HepG2 (cell line): ENCODE data around the gene PLEKHG4B. TPM values are rescaled to one million over a fixed set of nuclear protein-coding genes. Genes with fewer than 3 reads are reported as not detected.
"Not testable (repeated sequence)": the region's sequence is repeated elsewhere in the genome, so short reads cannot be mapped to it uniquely, and the experiment has no call there.

ENCODE experiments used
- ATAC-seq: fragments of 200-7000 bp; cut with Tn5 transposase; 3 replicates; pipeline ENCODE4 v1.9.1; 2020; ENCODE audit warnings: mild to moderate bottlenecking, moderate library complexity
- BruUV-seq: library from RNA; stranded (reverse); fragments of 400-500 nt; replicated peaks from 2 replicates; lab custom pipeline; 2021; lab: Mats Ljungman, UMichigan
- CTCF ChIA-PET: fragments of 300-600 bp; formaldehyde crosslinking; extraction: SDS; loops from one replicate; lab custom pipeline; 2021; ENCODE audit warnings: low total read pairs, inconsistent platforms, low intra/inter-chr PET ratio; lab: Yijun Ruan, JAX
- POLR2A ChIA-PET: fragments of 350-600 bp; sonication (Branson Sonifier 250); formaldehyde crosslinking; loops from one replicate; lab custom pipeline; 2020; ENCODE audit warnings: antibody characterized with exemption, inconsistent platforms; lab: Yijun Ruan, JAX
- DNase-seq: peaks from one replicate; pipeline ENCODE4 v3.0.0-alpha.2; 2015; ENCODE audit warnings: low spot score
- FAIRE-seq: peaks from 3 replicates; lab custom pipeline; 2011; peaks lifted over from hg19 to GRCh38; lab: Jason Lieb, UNC
- H2AFZ ChIP-seq: one replicate; pipeline ENCODE4 v1.6.1; 2011; ENCODE audit warnings: low read length, inconsistent platforms
- H3K27ac ChIP-seq: fragments of 300-600 bp; 3 replicates; pipeline ENCODE4 v1.8.0; 2011; ENCODE audit warnings: mixed run types, mild to moderate bottlenecking, mixed read lengths, low read length, inconsistent platforms; ENCODE audit not compliant: insufficient read depth; ENCODE audit errors: extremely low read length
- H3K27me3 ChIP-seq, 2 experiments: fragments of 200-600 bp in 1 of 2; 2 replicates in 1 of 2; 3 replicates in 1 of 2; pipeline versions ENCODE4 v1.6.0 to v1.8.0; 2011; ENCODE audit warnings: low read length in 2 of 2, mild to moderate bottlenecking in 2 of 2, moderate library complexity in 2 of 2, inconsistent platforms in 1 of 2; ENCODE audit not compliant: insufficient read depth in 2 of 2, control insufficient read depth in 1 of 2
- H3K36me3 ChIP-seq, 2 experiments: fragments of 200-600 bp in 1 of 2; replicated peaks in 1 of 2; 2 replicates in 1 of 2; 3 replicates in 1 of 2; pipeline versions ENCODE4 v1.5.1 to v1.8.0; 2011; ENCODE audit warnings: low read length in 2 of 2, inconsistent platforms in 1 of 2; ENCODE audit not compliant: insufficient read depth in 2 of 2, control insufficient read depth in 1 of 2
- H3K4me1 ChIP-seq: 2 replicates; pipeline ENCODE4 v1.5.1; 2012; ENCODE audit warnings: low read length, inconsistent platforms; ENCODE audit not compliant: insufficient read depth
- H3K4me2 ChIP-seq: 2 replicates; pipeline ENCODE4 v1.6.0; 2011; ENCODE audit warnings: low read depth, low read length, inconsistent platforms
- H3K4me3 ChIP-seq, 3 experiments: fragments of 200-600 bp in 1 of 3; sonication (generic), shearing (Covaris generic) in 1 of 3; replicated peaks in 1 of 3; 2 replicates each; pipeline ENCODE4 v1.5.1; 2011 to 2016; ENCODE audit warnings: low read length in 3 of 3, inconsistent platforms in 2 of 3, low read depth in 2 of 3, mild to moderate bottlenecking in 2 of 3, control low read depth in 1 of 3, mixed read lengths in 1 of 3; ENCODE audit not compliant: insufficient read depth in 1 of 3
- H3K79me2 ChIP-seq: one replicate; pipeline ENCODE4 v1.6.1; 2011; ENCODE audit warnings: low read length, inconsistent platforms; ENCODE audit not compliant: insufficient read depth
- H3K9ac ChIP-seq: 2 replicates; pipeline ENCODE4 v1.6.0; 2011; ENCODE audit warnings: mild to moderate bottlenecking, low read depth, low read length, inconsistent platforms; ENCODE audit not compliant: insufficient read depth
- H3K9me3 ChIP-seq: 2 replicates; pipeline ENCODE4 v1.5.1; 2012; ENCODE audit warnings: mild to moderate bottlenecking, low read length
- H4K20me1 ChIP-seq: 2 replicates; pipeline ENCODE4 v1.6.0; 2011; ENCODE audit warnings: inconsistent platforms, mild to moderate bottlenecking, low read length, moderate library complexity; ENCODE audit not compliant: insufficient read depth
- CCAR2 ChIP-seq: fragments of 200-400 bp; formaldehyde crosslinking; optimal IDR thresholded peaks from 2 replicates; pipeline ENCODE3; 2018; ENCODE audit warnings: low read depth, mild to moderate bottlenecking, low read length, moderate library complexity
- EP300 ChIP-seq, 3 experiments: sonication (generic) in 1 of 3; formaldehyde crosslinking in 1 of 3; IDR thresholded peaks; 2 replicates each; pipeline versions ENCODE4 v1.5.1 to v1.6.1; 2011 to 2020; ENCODE audit warnings: low read depth in 2 of 3, low read length in 2 of 3, borderline replicate concordance in 1 of 3, improper control_type of control experiment in 1 of 3, mild to moderate bottlenecking in 1 of 3, missing genetic modification reagents in 1 of 3, moderate library complexity in 1 of 3
- GRHL1 ChIP-seq: sonication (generic); formaldehyde crosslinking; conservative IDR thresholded peaks from 2 replicates; pipeline ENCODE4 v1.8.0; 2022; ENCODE audit warnings: missing genetic modification reagents
- MTA1 ChIP-seq: sonication (generic); formaldehyde crosslinking; IDR thresholded peaks from 2 replicates; pipeline ENCODE4 v1.4.0; 2020; ENCODE audit warnings: missing genetic modification reagents, mild to moderate bottlenecking, borderline replicate concordance
- ZSCAN5A ChIP-seq: sonication (generic); formaldehyde crosslinking; IDR thresholded peaks from 2 replicates; pipeline ENCODE4 v1.8.0; 2022; ENCODE audit warnings: mild to moderate bottlenecking, missing genetic modification reagents, borderline replicate concordance
- WGBS: methylation state at CpG from one replicate; pipeline ENCODE4 v1.1.6; 2017; ENCODE audit warnings: low lambda C conversion rate; 5-methylcytosine and 5-hydroxymethylcytosine counted together
- in situ Hi-C: cut with HindIII; loops from 2 replicates; pipeline ENCODE4 v1.10.0; 2017; ENCODE audit warnings: low pct_unique_long_range_greater_than_20kb; ENCODE audit not compliant: extremely low pct_ligation_motif_present
- intact Hi-C: fragments of 100-400 bp; cut with micrococcal nuclease; formaldehyde crosslinking; loops from one replicate; pipeline ENCODE4 v1.10.0; 2022; ENCODE audit not compliant: unreplicated experiment
- polyA plus RNA-seq, 8 experiments: library from polyadenylated mRNA; depleted of rRNA in 3 of 8; stranded (reverse) in 7 of 8; unstranded in 1 of 8; fragments of >200 nt; fragmentation: Illumina TruSeq in 4 of 8; extraction: Trizol in 4 of 8; gene quantifications; 2 replicates each; pipeline versions ENCODE4 v1.2.1 to v1.2.3, GENCODE V29; 2011 to 2016; ENCODE audit warnings: low read depth in 4 of 8, missing spikeins in 1 of 8, mixed read lengths in 1 of 8; ENCODE audit not compliant: insufficient read depth in 1 of 8
- total RNA-seq, 5 experiments: library from RNA; depleted of rRNA; stranded (reverse); fragments of >200 nt; fragmentation: Illumina TruSeq; extraction: Trizol; gene quantifications; 2 replicates each; pipeline ENCODE4 v1.2.3, GENCODE V29; 2016; ENCODE audit warnings: low read depth in 1 of 5
- TF ChIP-seq, protein P1 (sequence below): sonication (generic); formaldehyde crosslinking; IDR thresholded peaks from 2 replicates; pipeline ENCODE4 v1.5.1; 2020; ENCODE audit warnings: mild to moderate bottlenecking, missing genetic modification reagents, moderate library complexity

The PLEKHG4B gene
- total and polyA plus RNA-seq, 2 of the 13 experiments (the other 11 are each of a cell fraction or from before 2014, with no cell fraction given), result 0.09 TPM; not detected in 1

DNA sequence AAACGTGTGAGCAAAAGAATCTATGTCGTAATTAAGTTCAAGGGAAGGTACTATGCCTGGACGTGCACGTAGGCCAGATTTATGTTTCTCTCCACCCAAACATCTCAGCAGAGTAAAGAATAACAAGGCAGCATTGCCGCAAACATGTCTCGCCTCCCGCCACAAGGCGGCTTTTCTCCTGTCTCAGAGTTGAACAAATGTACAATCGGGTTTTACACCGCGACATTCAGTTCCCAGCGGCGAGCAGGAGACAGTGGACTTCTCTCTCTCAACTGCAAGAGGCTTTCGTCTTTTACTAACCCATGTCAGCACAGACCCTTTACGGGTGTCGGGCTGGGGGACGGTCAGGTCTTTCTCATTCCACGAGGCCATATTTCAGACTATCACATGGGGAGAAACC is 105.1 kb downstream of the PLEKHG4B start:
- 50% methylated on average over 17 of the region's 18 CpGs for WGBS
- DNase-seq, FAIRE-seq: not testable (repeated sequence)

GRCh38 chr5:197892-198489 is 106.0 kb downstream of the PLEKHG4B start:
- intact Hi-C loops, result no loop called here
- CTCF ChIA-PET, result no interaction called here
- Histone ChIP-seq H3K9me3 (no peaks in the 10 kb centered on the region), H3K79me2 (no peaks in the 10 kb centered on the region), H3K4me1 (no peaks in the 10 kb centered on the region), H3K36me3 (0 out of 5 replicates have a peak, but pooled peaks cover 0 to 3% of the 10 kb centered on the region in 2 experiments), H3K4me3 (no peak overlapping the region), H3K9ac (no peak overlapping the region), H3K27ac (no peak overlapping the region), H4K20me1 (no peaks in the 10 kb centered on the region; the same call in 1 of the 2 replicates), H3K27me3 (no peaks in the 10 kb centered on the region), H3K4me2 (no peak overlapping the region), H2AFZ (no peak overlapping the region)
- WGBS, result 94% methylated on average over 10 of the region's 12 CpGs
- FAIRE-seq (no peak), ATAC-seq (no peak; the same call in 2 of the 3 replicates), DNase-seq (no peak)
- in situ Hi-C loops, result no loop called here
- BruUV-seq, result no TSS peak
- POLR2A ChIA-PET, result no interaction called here
- no peak for TF ChIP-seq CCAR2
- TF ChIP-seq GRHL1 (CRISPR knock-in tag), result no peak
- TF ChIP-seq MTA1 (CRISPR knock-in tag), result no peak
- TF ChIP-seq, protein P1, sequence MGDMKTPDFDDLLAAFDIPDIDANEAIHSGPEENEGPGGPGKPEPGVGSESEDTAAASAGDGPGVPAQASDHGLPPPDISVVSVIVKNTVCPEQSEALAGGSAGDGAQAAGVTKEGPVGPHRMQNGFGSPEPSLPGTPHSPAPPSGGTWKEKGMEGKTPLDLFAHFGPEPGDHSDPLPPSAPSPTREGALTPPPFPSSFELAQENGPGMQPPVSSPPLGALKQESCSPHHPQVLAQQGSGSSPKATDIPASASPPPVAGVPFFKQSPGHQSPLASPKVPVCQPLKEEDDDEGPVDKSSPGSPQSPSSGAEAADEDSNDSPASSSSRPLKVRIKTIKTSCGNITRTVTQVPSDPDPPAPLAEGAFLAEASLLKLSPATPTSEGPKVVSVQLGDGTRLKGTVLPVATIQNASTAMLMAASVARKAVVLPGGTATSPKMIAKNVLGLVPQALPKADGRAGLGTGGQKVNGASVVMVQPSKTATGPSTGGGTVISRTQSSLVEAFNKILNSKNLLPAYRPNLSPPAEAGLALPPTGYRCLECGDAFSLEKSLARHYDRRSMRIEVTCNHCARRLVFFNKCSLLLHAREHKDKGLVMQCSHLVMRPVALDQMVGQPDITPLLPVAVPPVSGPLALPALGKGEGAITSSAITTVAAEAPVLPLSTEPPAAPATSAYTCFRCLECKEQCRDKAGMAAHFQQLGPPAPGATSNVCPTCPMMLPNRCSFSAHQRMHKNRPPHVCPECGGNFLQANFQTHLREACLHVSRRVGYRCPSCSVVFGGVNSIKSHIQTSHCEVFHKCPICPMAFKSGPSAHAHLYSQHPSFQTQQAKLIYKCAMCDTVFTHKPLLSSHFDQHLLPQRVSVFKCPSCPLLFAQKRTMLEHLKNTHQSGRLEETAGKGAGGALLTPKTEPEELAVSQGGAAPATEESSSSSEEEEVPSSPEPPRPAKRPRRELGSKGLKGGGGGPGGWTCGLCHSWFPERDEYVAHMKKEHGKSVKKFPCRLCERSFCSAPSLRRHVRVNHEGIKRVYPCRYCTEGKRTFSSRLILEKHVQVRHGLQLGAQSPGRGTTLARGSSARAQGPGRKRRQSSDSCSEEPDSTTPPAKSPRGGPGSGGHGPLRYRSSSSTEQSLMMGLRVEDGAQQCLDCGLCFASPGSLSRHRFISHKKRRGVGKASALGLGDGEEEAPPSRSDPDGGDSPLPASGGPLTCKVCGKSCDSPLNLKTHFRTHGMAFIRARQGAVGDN, result no peak
- TF ChIP-seq EP300 (IDR thresholded peaks at IDR 0.05; ENCODE audit: low read depth in 2 of 2, low read length in 2 of 2), result no peak
- no peak for TF ChIP-seq EP300 (CRISPR knock-in tag; IDR thresholded peaks at IDR 0.05; ENCODE audit: borderline replicate concordance)
- no peak for TF ChIP-seq ZSCAN5A (CRISPR knock-in tag)

More for the DNA sequence above, 105.1 kb downstream of the PLEKHG4B start:
- H3K4me2 ChIP-seq, H3K36me3 ChIP-seq, H3K4me3 ChIP-seq, POLR2A ChIA-PET, H4K20me1 ChIP-seq, H3K9ac ChIP-seq, ATAC-seq, H3K4me1 ChIP-seq, CTCF ChIA-PET, H3K79me2 ChIP-seq, intact Hi-C loops, BruUV-seq, H3K27me3 ChIP-seq, in situ Hi-C loops, H2AFZ ChIP-seq, H3K9me3 ChIP-seq, H3K27ac ChIP-seq: not testable (repeated sequence)
